NCI-H2081 (cell line): ENCODE results near the gene CCDC183.

Experiments used
- DNase-seq, 2 experiments: peaks; one replicate each; lab custom pipeline; 2025; lab: John Stamatoyannopoulos, UW

CCDC183 gene

GRCh38 chr9:136849038-136849959 lies 53.2 kb downstream of the CCDC183 start, which contains the start of gene PHPT1:
PHPT1 (plus strand) TSS chr9:136849409; CDS start chr9:136849431, 22 bp downstream.
- peak; percentile 98 to 99 for DNase-seq

GRCh38 chr9:136849960-136850865 lies 54.1 kb downstream of the CCDC183 start:
- no peak for DNase-seq

GRCh38 chr9:136850866-136851775 lies 55.0 kb downstream of the CCDC183 start:
- DNase-seq = no peak

- no peak for DNase-seq
These were observed 56.0 kb downstream of the CCDC183 start, which contains the start of gene MAMDC4 for GRCh38 chr9:136851941-136852663. MAMDC4 (plus strand) TSS chr9:136852346; CDS start chr9:136852417, 71 bp downstream.

- no peak for DNase-seq
These were observed 56.8 kb downstream of the CCDC183 start for GRCh38 chr9:136852664-136853595.

GRCh38 chr9:136853596-136854112 lies 57.5 kb downstream of the CCDC183 start:
- no peak for DNase-seq

- DNase-seq = no peak
These were observed 58.1 kb downstream of the CCDC183 start for GRCh38 chr9:136854113-136854841.

GRCh38 chr9:136854842-136855460 lies 58.8 kb downstream of the CCDC183 start:
- no peak for DNase-seq

- no peak for DNase-seq
These were observed 59.4 kb downstream of the CCDC183 start for GRCh38 chr9:136855461-136856078.

- no peak for DNase-seq
These were observed 59.9 kb downstream of the CCDC183 start for GRCh38 chr9:136856079-136856476.

- DNase-seq = no peak
These were observed 60.5 kb downstream of the CCDC183 start for GRCh38 chr9:136856541-136857141.

GRCh38 chr9:136857166-136857565 lies 61.0 kb downstream of the CCDC183 start:
- DNase-seq = no peak
